ENCODE measurements around the gene SYT1. TPM values are rescaled to one million over a fixed set of nuclear protein-coding genes. Genes with fewer than 3 reads are reported as not detected.

Gene SYT1
- total RNA-seq, 1 donor from 2014 or later, result 0.37 TPM

- no peaks in the 10 kb centered on the region for H3K9me3 Mint-ChIP-seq (ENCODE audit: low read depth)
- no peak overlapping the region for H3K4me3 Mint-ChIP-seq (ENCODE audit: unreplicated experiment)
- TF ChIP-seq, protein P1, sequence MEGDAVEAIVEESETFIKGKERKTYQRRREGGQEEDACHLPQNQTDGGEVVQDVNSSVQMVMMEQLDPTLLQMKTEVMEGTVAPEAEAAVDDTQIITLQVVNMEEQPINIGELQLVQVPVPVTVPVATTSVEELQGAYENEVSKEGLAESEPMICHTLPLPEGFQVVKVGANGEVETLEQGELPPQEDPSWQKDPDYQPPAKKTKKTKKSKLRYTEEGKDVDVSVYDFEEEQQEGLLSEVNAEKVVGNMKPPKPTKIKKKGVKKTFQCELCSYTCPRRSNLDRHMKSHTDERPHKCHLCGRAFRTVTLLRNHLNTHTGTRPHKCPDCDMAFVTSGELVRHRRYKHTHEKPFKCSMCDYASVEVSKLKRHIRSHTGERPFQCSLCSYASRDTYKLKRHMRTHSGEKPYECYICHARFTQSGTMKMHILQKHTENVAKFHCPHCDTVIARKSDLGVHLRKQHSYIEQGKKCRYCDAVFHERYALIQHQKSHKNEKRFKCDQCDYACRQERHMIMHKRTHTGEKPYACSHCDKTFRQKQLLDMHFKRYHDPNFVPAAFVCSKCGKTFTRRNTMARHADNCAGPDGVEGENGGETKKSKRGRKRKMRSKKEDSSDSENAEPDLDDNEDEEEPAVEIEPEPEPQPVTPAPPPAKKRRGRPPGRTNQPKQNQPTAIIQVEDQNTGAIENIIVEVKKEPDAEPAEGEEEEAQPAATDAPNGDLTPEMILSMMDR (IDR thresholded peaks at IDR 0.05), result no peak
- H3K27me3 Mint-ChIP-seq (ENCODE audit: low read depth), result no peaks in the 10 kb centered on the region
- no peak for DNase-seq (ENCODE audit: low spot score)
- H3K27ac Mint-ChIP-seq (ENCODE audit: unreplicated experiment), result no peak overlapping the region
- no peaks in the 10 kb centered on the region for H3K36me3 Mint-ChIP-seq (ENCODE audit: low read depth)
- H3K4me1 Mint-ChIP-seq (ENCODE audit: low read depth), result no peaks in the 10 kb centered on the region
Measured at GRCh38 chr12:79085106-79085682, 220.6 kb downstream of the SYT1 start.

GRCh38 chr12:79086541-79087296, 222.1 kb downstream of the SYT1 start:
- no peaks in the 10 kb centered on the region for H3K36me3 Mint-ChIP-seq (ENCODE audit: low read depth)
- H3K4me1 Mint-ChIP-seq (ENCODE audit: low read depth), result no peaks in the 10 kb centered on the region
- no peaks in the 10 kb centered on the region for H3K9me3 Mint-ChIP-seq (ENCODE audit: low read depth)
- no peak overlapping the region for H3K4me3 Mint-ChIP-seq (ENCODE audit: unreplicated experiment)
- no peaks in the 10 kb centered on the region for H3K27me3 Mint-ChIP-seq (ENCODE audit: low read depth)
- no peak overlapping the region for H3K27ac Mint-ChIP-seq (ENCODE audit: unreplicated experiment)
- TF ChIP-seq, protein P1 (IDR thresholded peaks at IDR 0.05), result no peak
- no peak for DNase-seq (ENCODE audit: low spot score)

DNA sequence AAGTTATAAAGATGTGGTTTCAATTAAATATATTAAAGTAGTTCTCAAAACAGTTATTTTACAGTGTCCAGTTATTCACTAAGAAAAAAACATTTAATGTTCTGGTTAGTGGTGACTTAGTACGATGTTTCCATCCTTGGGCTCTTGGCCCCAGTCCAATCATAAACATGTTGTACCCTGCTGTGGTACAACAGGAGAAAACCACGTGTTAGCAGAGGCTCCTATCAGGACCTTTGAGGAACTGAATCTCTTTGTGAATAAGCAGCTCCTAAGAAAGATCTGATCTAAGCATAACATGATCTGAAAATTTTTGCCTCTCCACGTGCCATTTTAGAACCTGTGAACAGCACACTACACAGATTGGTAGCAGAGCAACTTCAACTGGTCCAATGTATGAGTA, 234.0 kb downstream of the SYT1 start:
- Mint-ChIP-seq H3K9me3 (ENCODE audit: low read depth) (no peaks in the 10 kb centered on the region), H3K4me3 (ENCODE audit: unreplicated experiment) (no peak overlapping the region), H3K36me3 (ENCODE audit: low read depth) (no peaks in the 10 kb centered on the region), H3K4me1 (ENCODE audit: low read depth) (no peaks in the 10 kb centered on the region), H3K27ac (ENCODE audit: unreplicated experiment) (no peak overlapping the region), H3K27me3 (ENCODE audit: low read depth) (peaks cover 19% of the 10 kb centered on the region)
- no peak for DNase-seq (ENCODE audit: low spot score)
- TF ChIP-seq, protein P1 (IDR thresholded peaks at IDR 0.05), result no peak

- Mint-ChIP-seq H3K27me3 (ENCODE audit: low read depth) (peaks cover 10% of the 10 kb centered on the region), H3K9me3 (ENCODE audit: low read depth) (no peaks in the 10 kb centered on the region), H3K4me3 (ENCODE audit: unreplicated experiment) (no peak overlapping the region), H3K27ac (ENCODE audit: unreplicated experiment) (no peak overlapping the region), H3K36me3 (ENCODE audit: low read depth) (no peaks in the 10 kb centered on the region), H3K4me1 (ENCODE audit: low read depth) (no peaks in the 10 kb centered on the region)
- TF ChIP-seq, protein P1 (IDR thresholded peaks at IDR 0.05), result no peak
- no peak for DNase-seq (ENCODE audit: low spot score)
Measured at GRCh38 chr12:79108962-79109361, 244.4 kb downstream of the SYT1 start.

DNA sequence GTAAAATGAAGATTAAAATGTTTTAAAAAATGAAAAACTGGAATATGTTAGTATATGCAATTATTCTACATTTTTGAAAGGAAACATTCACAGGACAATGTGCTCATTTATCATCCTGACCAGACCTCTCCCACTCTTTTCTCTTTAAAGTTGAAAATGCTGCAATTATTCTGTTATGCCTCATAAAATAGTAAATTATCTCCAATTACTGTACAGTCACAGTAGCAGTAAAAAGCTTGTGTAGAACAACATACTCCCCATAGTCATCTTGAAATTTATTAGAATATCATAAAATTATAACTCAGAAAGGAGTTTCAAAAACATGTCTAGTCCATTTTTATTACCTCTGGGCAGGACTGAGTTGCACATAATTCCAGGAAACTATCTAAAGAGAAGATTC, 250.3 kb downstream of the SYT1 start:
- Mint-ChIP-seq H3K4me1 (ENCODE audit: low read depth) (no peaks in the 10 kb centered on the region), H3K27ac (ENCODE audit: unreplicated experiment) (no peak overlapping the region), H3K36me3 (ENCODE audit: low read depth) (no peaks in the 10 kb centered on the region), H3K9me3 (ENCODE audit: low read depth) (no peaks in the 10 kb centered on the region), H3K27me3 (ENCODE audit: low read depth) (peaks cover 13% of the 10 kb centered on the region), H3K4me3 (ENCODE audit: unreplicated experiment) (no peak overlapping the region)
- no peak for DNase-seq (ENCODE audit: low spot score)
- TF ChIP-seq, protein P1 (IDR thresholded peaks at IDR 0.05), result no peak
